Measurements from ENCODE around the gene LILRB3. TPM values are rescaled to one million over a fixed set of nuclear protein-coding genes. Genes with fewer than 3 reads are reported as not detected.

The LILRB3 gene
- total and polyA plus RNA-seq, 7 donors = 4.2 to 19.3 (median 12.5) TPM

- Histone ChIP-seq H3K27me3 (no peaks in the 10 kb centered on the region), H3K36me3 (peaks cover 17 to 24% (median 19%) of the 10 kb centered on the region in 4 donors), H3K4me3 (no peak overlapping the region), H3K9me3 (no peaks in the 10 kb centered on the region), H3K27ac (peak overlapping the region in 1 of 4 donors; percentile 76), H3K4me1 (peaks cover 0 to 41% (median 29%) of the 10 kb centered on the region in 4 donors)
- TF ChIP-seq POLR2A (IDR thresholded peaks at IDR 0.05) (no peak), POLR2AphosphoS5 (IDR thresholded peaks at IDR 0.05) (no peak), EP300 (IDR thresholded peaks at IDR 0.05) (no peak)
- TF ChIP-seq, protein P1, sequence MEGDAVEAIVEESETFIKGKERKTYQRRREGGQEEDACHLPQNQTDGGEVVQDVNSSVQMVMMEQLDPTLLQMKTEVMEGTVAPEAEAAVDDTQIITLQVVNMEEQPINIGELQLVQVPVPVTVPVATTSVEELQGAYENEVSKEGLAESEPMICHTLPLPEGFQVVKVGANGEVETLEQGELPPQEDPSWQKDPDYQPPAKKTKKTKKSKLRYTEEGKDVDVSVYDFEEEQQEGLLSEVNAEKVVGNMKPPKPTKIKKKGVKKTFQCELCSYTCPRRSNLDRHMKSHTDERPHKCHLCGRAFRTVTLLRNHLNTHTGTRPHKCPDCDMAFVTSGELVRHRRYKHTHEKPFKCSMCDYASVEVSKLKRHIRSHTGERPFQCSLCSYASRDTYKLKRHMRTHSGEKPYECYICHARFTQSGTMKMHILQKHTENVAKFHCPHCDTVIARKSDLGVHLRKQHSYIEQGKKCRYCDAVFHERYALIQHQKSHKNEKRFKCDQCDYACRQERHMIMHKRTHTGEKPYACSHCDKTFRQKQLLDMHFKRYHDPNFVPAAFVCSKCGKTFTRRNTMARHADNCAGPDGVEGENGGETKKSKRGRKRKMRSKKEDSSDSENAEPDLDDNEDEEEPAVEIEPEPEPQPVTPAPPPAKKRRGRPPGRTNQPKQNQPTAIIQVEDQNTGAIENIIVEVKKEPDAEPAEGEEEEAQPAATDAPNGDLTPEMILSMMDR (IDR thresholded peaks at IDR 0.05) = no peak
- intact Hi-C loops (cut with DNase I) = no loop called here
- no peak for DNase-seq
- WGBS, 2 donors = 67 to 78% methylated on average over 12 of the region's 12 CpGs
These were observed 11.6 kb downstream of the LILRB3 start for GRCh38 chr19:54211235-54211634.

- 3 to 23% methylated on average over 10 of the region's 10 CpGs for whole genome bisulfite sequencing, 2 donors
- H3K4me3 ChIP-seq = no peak overlapping the region
- no peak for TF ChIP-seq POLR2A (IDR thresholded peaks at IDR 0.05)
- peak in 2 of 4 donors; percentile 24 to 28 for TF ChIP-seq EP300 (IDR thresholded peaks at IDR 0.05)
- peak; percentile 20 to 78 (median 53) for TF ChIP-seq POLR2AphosphoS5 (IDR thresholded peaks at IDR 0.05)
- DNase-seq = peak; percentile 96
- no peaks in the 10 kb centered on the region for H3K27me3 ChIP-seq
- H3K4me1 ChIP-seq = peaks cover 0 to 54% (median 40%) of the 10 kb centered on the region in 4 donors
- peak overlapping the region; percentile 65 to 76 (median 76) for H3K27ac ChIP-seq
- no peaks in the 10 kb centered on the region for H3K9me3 ChIP-seq
- H3K36me3 ChIP-seq = peaks cover 22 to 36% (median 27%) of the 10 kb centered on the region in 4 donors
- intact Hi-C loops (cut with DNase I) = loop anchor here (10.0 kb wide), 1 partner anchor 255 kb away; the partner anchor contains the start of gene LENG9
These were observed 12.9 kb downstream of the LILRB3 start for GRCh38 chr19:54209811-54210494.

- Histone ChIP-seq H3K36me3 (peaks cover 23 to 44% (median 27%) of the 10 kb centered on the region in 4 donors), H3K27ac (peak overlapping the region; percentile 65 to 76 (median 76)), H3K4me3 (no peak overlapping the region), H3K9me3 (no peaks in the 10 kb centered on the region), H3K27me3 (no peaks in the 10 kb centered on the region), H3K4me1 (peaks cover 0 to 61% (median 47%) of the 10 kb centered on the region in 4 donors)
- DNase-seq = no peak
- TF ChIP-seq EP300 (IDR thresholded peaks at IDR 0.05) (no peak), POLR2A (IDR thresholded peaks at IDR 0.05) (no peak), POLR2AphosphoS5 (IDR thresholded peaks at IDR 0.05) (no peak)
- TF ChIP-seq, protein P1 (IDR thresholded peaks at IDR 0.05) = no peak
- 50 to 58% methylated on average over 24 of the region's 24 CpGs for WGBS, 2 donors
- intact Hi-C loops (cut with DNase I) = loop anchor here (10.0 kb wide), 1 partner anchor 256 kb away; the partner anchor contains the start of gene LENG9
These were observed 13.6 kb downstream of the LILRB3 start for GRCh38 chr19:54209058-54209810.

DNA sequence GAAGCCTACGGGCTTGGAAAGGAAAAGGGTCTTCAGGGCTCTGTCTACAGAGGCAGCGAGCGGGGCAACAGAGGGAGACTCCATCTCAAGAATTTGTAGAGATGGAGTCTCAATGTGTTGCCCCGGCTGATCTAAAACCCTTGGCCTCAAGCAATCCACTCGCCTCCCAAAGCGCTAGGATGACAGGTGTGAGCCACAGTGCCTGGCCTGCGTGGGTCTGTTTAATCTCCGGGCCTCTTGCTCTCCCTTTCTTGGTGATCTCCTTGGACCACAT is 14.1 kb downstream of the LILRB3 start:
- H3K4me3 ChIP-seq = no peak overlapping the region
- no peaks in the 10 kb centered on the region for H3K9me3 ChIP-seq
- TF ChIP-seq POLR2A (IDR thresholded peaks at IDR 0.05) = no peak
- TF ChIP-seq, protein P1 (IDR thresholded peaks at IDR 0.05) = no peak
- no peak for TF ChIP-seq EP300 (IDR thresholded peaks at IDR 0.05)
- no peak for TF ChIP-seq POLR2AphosphoS5 (IDR thresholded peaks at IDR 0.05)
- H3K27ac ChIP-seq = peak overlapping the region; percentile 65 to 76 (median 76)
- H3K4me1 ChIP-seq = peaks cover 0 to 66% (median 52%) of the 10 kb centered on the region in 4 donors
- H3K27me3 ChIP-seq = no peaks in the 10 kb centered on the region
- intact Hi-C loops (cut with DNase I) = loop anchor here (10.0 kb wide), 1 partner anchor 256 kb away; the partner anchor contains the start of gene LENG9
- DNase-seq = no peak
- H3K36me3 ChIP-seq = peaks cover 23 to 49% (median 30%) of the 10 kb centered on the region in 4 donors
- WGBS, 2 donors = 59 to 72% methylated on average over 8 of the region's 8 CpGs

Data from sigmoid colon (tissue), 7 donors.